Subcutaneous adipose tissue (tissue), 4 donors: ENCODE data around the gene TECPR1. TPM values are rescaled to one million over a fixed set of nuclear protein-coding genes. Genes with fewer than 3 reads are reported as not detected.

ENCODE experiments used
- CTCF ChIP-seq: fragments of 450-650 bp; IDR thresholded peaks from one replicate; pipeline ENCODE4 v1.5.1; 2016; ENCODE audit warnings: low read depth, mild to moderate bottlenecking, control low read depth, antibody characterized with exemption, moderate library complexity
- total RNA-seq, 4 donors: library from RNA; depleted of rRNA; stranded (reverse); fragments of >200 nt; gene quantifications; one replicate each; pipeline ENCODE4 v1.1.0, GENCODE V29; 2016

Gene TECPR1
- total RNA-seq, 4 donors from 2014 or later, result 9.7 to 36.2 (median 11.9) TPM

DNA sequence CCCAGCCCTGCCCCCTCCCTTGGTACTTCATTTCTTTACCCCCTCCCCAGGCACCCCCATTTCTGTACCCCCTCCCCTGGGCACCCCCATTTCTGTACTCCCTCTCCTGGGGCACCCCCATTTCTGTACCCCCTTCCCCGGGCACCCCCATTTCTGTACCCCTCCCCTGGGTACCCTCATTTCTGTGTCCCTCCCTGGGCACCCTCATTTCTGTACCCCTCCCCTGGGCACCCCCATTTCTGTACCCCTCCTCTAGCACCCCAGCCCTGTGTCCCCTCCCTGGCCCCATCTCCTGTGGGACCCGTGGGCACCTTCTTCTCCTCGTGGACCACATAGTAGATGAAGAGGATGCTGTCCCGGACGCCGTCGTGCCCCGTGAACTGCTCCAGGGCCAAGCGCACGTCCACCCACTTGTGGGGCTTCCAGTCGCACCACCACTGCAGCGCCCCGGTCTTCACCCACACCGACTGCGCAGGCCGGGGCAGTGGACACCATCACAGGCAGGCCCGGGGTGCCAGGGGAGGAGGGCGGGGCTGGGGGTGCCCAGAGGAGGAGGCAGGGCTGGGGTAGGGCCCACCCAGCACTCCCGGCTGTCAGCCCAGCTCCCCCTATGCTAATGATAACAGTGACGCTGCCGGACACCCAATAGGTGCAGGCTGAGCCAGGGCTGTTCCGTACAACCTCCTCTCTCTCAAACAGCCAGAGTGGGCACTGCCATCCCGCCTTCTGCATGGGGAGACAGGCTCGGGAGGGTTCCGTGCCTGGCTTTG, 20.4 kb downstream of the TECPR1 start:
- no peak for TF ChIP-seq CTCF

GRCh38 chr7:98230746-98231471, 21.1 kb downstream of the TECPR1 start:
- no peak for TF ChIP-seq CTCF

GRCh38 chr7:98229991-98230745, 21.9 kb downstream of the TECPR1 start:
- TF ChIP-seq CTCF, result no peak

DNA sequence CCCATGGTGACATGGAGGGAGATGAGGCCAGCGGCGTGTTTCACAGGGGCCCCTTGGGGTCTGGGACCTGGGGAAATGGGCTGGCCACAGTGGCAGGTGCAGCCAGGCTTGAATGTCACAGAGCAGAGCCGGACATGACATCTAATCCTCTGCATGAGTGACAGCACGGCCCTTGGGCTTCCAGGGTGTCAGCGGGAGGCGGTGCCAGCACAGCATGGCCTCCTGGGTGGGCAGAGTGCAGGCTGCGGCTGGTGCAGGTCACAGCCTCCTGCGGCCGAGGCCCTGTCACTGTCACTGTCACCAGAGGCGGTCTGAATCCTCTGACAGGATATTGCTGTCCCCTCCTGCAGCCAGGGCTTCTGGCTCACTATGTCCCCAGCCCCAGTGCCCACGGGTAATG, 22.6 kb downstream of the TECPR1 start:
- no peak for TF ChIP-seq CTCF

- TF ChIP-seq CTCF, result no peak
These were observed 23.2 kb downstream of the TECPR1 start for GRCh38 chr7:98228801-98229200.

GRCh38 chr7:98227939-98228338, 24.1 kb downstream of the TECPR1 start:
- TF ChIP-seq CTCF, result no peak
